GM04504 (cell line): ENCODE results near the gene CST9L.
"Not testable (repeated sequence)": the region's sequence is repeated elsewhere in the genome, so short reads cannot be mapped to it uniquely, and the experiment has no call there.

Source experiments
- DNase-seq: peaks from one replicate; pipeline ENCODE4 v3.0.0-alpha.2; 2012; ENCODE audit warnings: low read depth

CST9L gene

GRCh38 chr20:23586735-23587525 lies 18.6 kb upstream of the CST9L start:
- DNase-seq, result no peak

- DNase-seq, result no peak
Observed at GRCh38 chr20:23585808-23586734, 17.8 kb upstream of the CST9L start.

DNA sequence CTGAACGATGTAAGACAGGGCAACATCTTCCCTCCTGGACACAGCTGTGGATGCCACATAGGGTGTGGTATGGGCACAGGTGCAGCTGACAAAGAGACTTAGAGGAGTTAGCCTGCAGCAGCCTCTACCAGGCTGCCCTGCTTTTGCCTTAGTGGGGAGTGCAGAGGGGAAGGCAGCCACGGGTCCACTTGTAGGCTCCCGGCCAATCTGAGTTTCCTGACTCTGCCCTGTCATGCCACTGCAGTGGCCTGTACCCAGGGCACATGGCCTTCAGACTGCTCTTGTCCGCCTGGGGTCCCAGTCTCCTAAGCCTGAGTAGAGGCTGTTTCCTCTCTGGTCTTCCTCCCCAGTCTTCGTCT lies 17.1 kb upstream of the CST9L start:
- no peak for DNase-seq

DNA sequence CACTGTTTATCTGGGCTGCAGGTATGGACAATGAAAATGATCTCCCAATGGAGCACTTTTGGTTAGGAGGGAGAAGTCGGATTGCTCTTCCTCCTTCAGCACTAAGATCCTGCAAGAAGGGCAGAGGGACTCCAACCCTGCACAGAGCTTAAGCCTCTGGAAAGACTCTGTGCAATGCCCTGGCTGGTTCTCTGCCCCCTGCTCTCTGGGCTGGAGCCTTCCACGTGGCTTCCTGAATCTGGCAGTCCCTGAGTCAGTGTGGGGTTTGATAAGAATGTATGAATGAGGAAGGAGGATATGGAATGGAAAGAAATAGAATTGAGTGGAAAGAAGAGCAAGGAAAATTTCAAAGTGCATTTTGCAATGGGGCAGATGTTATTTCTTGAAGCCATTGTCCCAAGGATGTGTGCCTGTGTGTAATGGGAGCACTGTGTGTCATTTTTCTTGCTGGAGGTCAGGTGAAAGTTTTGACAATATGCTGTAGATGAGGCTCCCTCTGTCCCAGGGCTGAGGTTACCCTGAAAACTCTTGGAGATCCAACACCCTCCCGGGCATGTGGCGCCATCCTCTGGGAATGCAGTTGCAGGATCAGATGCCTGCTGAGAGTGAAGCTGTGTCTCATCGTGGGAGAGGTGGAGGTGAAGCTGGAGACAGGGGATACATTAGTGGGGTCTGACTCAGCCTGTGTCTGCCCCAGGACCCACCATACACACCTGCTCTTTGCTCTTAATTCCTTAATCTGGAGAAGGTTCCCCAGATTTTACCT lies 16.3 kb upstream of the CST9L start:
- no peak for DNase-seq

DNA sequence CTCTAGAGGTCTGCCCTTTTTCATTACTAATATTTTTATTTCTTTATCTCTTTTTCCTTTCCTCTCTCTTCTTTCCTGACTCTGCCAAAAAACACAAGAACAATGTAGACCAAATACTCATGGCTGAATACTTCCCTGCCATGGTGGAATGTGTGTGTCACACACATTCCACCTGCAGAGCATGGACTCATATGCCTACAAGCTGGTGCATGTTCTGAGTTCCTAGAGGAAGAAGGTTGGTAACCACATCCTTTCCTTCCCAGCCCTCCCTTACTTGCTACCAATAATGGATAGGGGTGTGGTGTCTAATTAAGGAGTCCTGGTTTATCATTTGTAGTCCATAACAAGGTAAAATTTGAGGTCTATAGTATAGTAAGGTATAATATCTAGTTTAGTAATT lies 15.2 kb upstream of the CST9L start:
- no peak for DNase-seq

- DNase-seq, result no peak
Observed at GRCh38 chr20:23582293-23582692, 14.0 kb upstream of the CST9L start.

GRCh38 chr20:23581833-23582232 lies 13.5 kb upstream of the CST9L start:
- DNase-seq, result not testable (repeated sequence)

GRCh38 chr20:23574977-23575376 lies 6.7 kb upstream of the CST9L start:
- no peak for DNase-seq

GRCh38 chr20:23570178-23570760 lies 2.0 kb upstream of the CST9L start:
- no peak for DNase-seq

DNA sequence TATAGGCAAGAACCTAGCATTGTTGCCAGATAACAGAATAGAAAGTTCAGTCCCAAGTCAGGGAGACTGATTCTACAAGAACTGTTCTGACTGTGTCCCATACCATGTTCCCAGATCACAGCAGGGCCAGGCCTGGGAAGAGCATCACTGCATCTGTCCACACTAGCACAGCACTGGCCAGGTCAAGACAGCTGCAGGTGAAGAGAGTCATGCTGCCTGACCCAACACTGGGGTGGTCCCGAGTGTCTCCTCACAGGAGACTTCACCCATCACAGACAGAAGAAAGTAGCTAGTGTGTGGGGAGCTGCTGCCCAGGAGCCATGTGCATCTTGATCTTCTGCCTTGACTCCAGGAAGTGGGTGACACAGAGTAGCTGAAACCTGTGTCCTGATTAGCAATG lies 1.3 kb upstream of the CST9L start:
- DNase-seq, result no peak

DNA sequence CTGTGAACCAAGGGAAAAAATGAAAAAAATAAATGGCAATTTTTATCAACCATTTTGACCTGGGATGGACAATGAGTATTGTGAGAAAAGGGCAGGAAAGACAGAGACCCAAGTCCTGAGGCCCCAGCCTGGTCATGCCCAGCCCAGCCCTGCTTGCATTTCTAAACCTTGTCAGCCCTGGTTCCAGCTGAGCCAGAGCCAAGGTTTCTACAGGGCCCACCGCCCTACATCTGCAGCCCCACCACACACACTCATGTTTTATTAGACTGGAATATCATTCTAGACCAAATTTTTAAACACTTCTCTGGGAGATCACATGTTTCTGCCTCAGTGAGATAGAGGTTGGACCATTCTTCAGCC lies 667 bp upstream of the CST9L start:
- DNase-seq, result no peak

GRCh38 chr20:23566199-23566932 lies 1.9 kb downstream of the CST9L start:
- DNase-seq, result no peak

DNA sequence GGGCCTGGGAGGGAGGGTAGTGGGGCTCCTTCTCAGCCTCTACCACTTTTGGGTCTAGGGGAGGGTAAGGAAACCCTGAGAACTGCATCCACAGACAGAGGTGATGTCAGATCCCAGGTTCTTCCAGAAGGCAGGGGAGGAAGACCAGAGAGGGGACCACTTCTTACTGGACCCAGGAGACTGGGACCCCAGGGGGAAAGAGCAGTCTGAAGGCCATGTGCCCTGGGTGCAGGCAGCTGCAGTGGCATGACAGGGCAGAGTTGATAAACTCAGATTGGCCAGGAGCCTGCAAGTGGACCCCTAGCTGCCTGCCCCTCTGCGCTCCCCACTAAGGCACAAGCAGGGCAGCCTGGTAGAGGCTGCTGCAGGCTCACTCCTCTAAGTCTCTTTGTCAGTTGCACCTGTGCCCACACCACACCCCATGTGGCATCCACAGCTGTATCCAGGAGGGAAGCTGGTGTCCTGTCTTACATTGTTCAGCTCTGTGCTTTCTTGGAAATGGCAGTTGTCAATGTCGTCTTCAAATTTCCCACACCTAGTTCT lies 2.7 kb downstream of the CST9L start:
- no peak for DNase-seq

DNA sequence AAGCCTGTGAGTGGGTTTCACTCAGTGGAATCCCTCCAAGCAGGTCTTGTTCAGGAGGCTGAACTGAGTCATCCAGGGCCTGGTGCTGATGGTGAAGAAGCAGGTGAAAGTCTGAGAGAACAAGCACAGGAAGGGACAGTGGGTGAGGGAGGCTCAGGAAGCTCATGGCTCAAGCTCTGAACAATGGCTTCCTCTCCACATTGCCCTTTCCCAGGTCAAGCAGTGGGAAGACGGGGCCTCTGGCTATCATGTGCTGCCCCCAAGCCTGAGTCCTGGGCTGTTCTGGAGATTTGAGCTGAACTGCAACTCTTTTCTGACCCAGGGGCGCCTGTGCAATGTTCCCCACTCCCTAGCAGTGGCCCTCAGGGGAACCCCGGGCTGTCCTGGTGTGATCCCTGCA lies 3.4 kb downstream of the CST9L start:
- DNase-seq, result no peak

- DNase-seq, result no peak
Observed at GRCh38 chr20:23562721-23563342, 5.5 kb downstream of the CST9L start.

- no peak for DNase-seq
Observed at GRCh38 chr20:23554401-23554800, 13.9 kb downstream of the CST9L start.

GRCh38 chr20:23551786-23552185 lies 16.5 kb downstream of the CST9L start:
- no peak for DNase-seq

- DNase-seq, result no peak
Observed at GRCh38 chr20:23551383-23551782, 16.9 kb downstream of the CST9L start.

DNA sequence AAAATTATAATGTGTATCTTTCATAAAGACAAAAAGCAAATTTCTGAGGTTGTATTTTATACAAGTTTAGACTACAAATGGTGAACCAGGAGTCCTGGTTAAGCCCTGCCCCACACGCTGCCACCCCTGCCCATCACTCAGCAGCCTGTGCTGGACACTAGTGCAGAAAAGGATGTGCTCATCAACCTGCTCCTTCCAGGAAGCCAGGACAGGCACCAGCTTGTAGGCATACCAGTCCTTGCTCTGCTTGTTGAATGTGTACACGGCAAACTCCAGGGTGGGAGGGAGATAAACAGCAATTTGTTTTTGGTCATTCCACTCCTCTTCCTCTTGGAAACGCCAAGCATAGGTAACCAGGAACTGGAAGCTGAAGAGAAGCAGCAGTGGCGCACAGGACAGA lies 18.1 kb downstream of the CST9L start:
- DNase-seq, result no peak

- DNase-seq, result no peak
Observed at GRCh38 chr20:23548408-23548807, 19.9 kb downstream of the CST9L start.

DNA sequence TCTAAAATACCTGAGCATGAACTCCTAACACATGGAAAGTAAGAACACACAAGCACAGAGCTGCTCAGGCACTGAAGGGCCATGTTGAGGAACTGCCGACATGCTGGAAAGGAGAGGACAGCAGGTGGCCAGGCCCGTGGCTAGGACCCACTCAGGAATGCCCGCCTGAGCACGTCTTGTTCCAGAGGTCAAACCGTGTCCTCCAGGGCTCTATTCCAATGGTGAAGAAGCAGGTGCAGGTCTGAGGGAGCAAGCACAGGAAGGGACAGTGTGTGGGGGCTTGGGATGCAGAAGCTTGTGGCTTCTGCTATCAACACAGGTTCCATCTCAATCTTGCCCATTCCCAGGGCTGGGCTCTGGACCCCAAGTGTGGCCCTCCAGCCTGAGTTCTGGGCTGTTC lies 20.7 kb downstream of the CST9L start:
- no peak for DNase-seq
